SU-DHL-6 (cell line): ENCODE data around the gene PLCH1.
"Not testable (repeated sequence)": the region's sequence is repeated elsewhere in the genome, so short reads cannot be mapped to it uniquely, and the experiment has no call there.

ENCODE experiments used
- H2AFZ ChIP-seq: fragments of 200-600 bp; sonication (generic); 2 replicates; pipeline ENCODE4 v1.6.1; 2014; ENCODE audit warnings: low read depth, mild to moderate bottlenecking, moderate library complexity, mixed read lengths, antibody characterized with exemption, low read length; ENCODE audit not compliant: severe bottlenecking
- H3F3A ChIP-seq: fragments of 200-600 bp; shearing (Covaris generic); 2 replicates; pipeline ENCODE4 v1.6.0; 2016; ENCODE audit warnings: antibody characterized with exemption, mild to moderate bottlenecking; ENCODE audit not compliant: insufficient read depth
- H3K27ac ChIP-seq: fragments of 200-600 bp; sonication (generic); 2 replicates; pipeline ENCODE4 v1.5.1; 2016; ENCODE audit warnings: low read depth, mild to moderate bottlenecking, low read length, moderate library complexity, mixed read lengths
- H3K27me3 ChIP-seq: fragments of 200-600 bp; sonication (generic), shearing (Covaris generic); 2 replicates; pipeline ENCODE4 v1.6.0; 2014; ENCODE audit warnings: mild to moderate bottlenecking, low read length
- H3K36me3 ChIP-seq: fragments of 200-600 bp; sonication (generic); 2 replicates; pipeline ENCODE4 v1.6.1; 2014; ENCODE audit warnings: mild to moderate bottlenecking, low read length, mixed read lengths
- H3K4me2 ChIP-seq: fragments of 300-600, 200-600 bp; shearing (Covaris generic), sonication (generic); 2 replicates; pipeline ENCODE4 v1.6.0; 2014; ENCODE audit warnings: low read length, low read depth, mild to moderate bottlenecking; ENCODE audit not compliant: poor library complexity, severe bottlenecking
- H3K4me3 ChIP-seq: fragments of 200-600 bp; sonication (generic); 2 replicates; pipeline ENCODE4 v1.5.1; 2014; ENCODE audit warnings: antibody characterized with exemption, low read length, mild to moderate bottlenecking, mixed read lengths; ENCODE audit not compliant: insufficient read depth, poor library complexity, severe bottlenecking
- H3K79me2 ChIP-seq: fragments of 200-600 bp; sonication (generic); 2 replicates; pipeline ENCODE4 v1.6.1; 2014; ENCODE audit warnings: mild to moderate bottlenecking, low read length, moderate library complexity; ENCODE audit not compliant: insufficient read depth
- H3K9ac ChIP-seq: fragments of 200-600 bp; sonication (generic); 2 replicates; pipeline ENCODE4 v1.7.0; 2014; ENCODE audit warnings: mild to moderate bottlenecking, low read length
- H3K9me2 ChIP-seq: fragments of 200-600 bp; sonication (generic); replicated peaks from 2 replicates; pipeline ENCODE4 v1.6.1; 2014; ENCODE audit warnings: low read length; ENCODE audit not compliant: insufficient read depth
- H3K9me3 ChIP-seq: fragments of 200-600 bp; sonication (generic); 2 replicates; pipeline ENCODE4 v1.6.1; 2014; ENCODE audit warnings: low read length, mixed read lengths; ENCODE audit not compliant: insufficient read depth
- H4K20me1 ChIP-seq: fragments of 200-600 bp; sonication (generic); 2 replicates; pipeline ENCODE4 v1.6.1; 2014; ENCODE audit warnings: low read depth, mild to moderate bottlenecking, antibody characterized with exemption, low read length, moderate library complexity, mixed read lengths
- EZH2phosphoT487 ChIP-seq: fragments of 200-600 bp; sonication (generic), shearing (Covaris generic); conservative IDR thresholded peaks from 2 replicates; pipeline ENCODE4 v1.6.1; 2018; ENCODE audit warnings: mild to moderate bottlenecking, antibody characterized with exemption, low read length, moderate library complexity, mixed read lengths
- TF ChIP-seq, protein P1 (sequence below): fragments of 200-600 bp; sonication (generic); IDR thresholded peaks from one replicate; pipeline ENCODE4 v1.5.1; 2017; ENCODE audit warnings: antibody characterized with exemption, mild to moderate bottlenecking, low read length, moderate library complexity; ENCODE audit not compliant: insufficient read depth, poor library complexity, severe bottlenecking

PLCH1 gene

DNA sequence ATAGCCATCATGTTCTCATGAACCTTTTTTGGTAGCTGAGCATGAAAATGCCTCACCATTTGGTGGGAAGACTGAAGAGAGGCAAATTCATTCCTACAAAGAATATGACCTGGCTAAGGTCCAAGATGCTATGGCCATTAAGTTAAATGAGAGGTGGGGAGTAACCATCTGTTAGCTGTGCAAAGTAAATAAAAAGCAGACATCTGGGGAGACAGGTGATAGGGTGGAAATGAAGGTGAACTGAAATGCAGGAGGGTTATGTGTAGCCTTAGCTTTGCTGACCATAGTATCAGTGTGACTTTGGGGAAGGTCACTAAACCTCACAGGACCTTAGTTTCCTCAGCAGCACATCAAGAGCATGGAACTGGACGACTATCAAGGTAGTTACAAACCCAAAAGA is 340.4 kb downstream of the PLCH1 start:
- no peaks in the 10 kb centered on the region for H3K79me2 ChIP-seq
- H3K36me3 ChIP-seq = no peaks in the 10 kb centered on the region
- H3K9me3 ChIP-seq = no peaks in the 10 kb centered on the region
- no peak overlapping the region for H3K4me3 ChIP-seq
- H3K4me2 ChIP-seq = no peak overlapping the region
- no peaks in the 10 kb centered on the region for H3K27me3 ChIP-seq
- H3F3A ChIP-seq = no peaks in the 10 kb centered on the region
- TF ChIP-seq EZH2phosphoT487 = no peak
- TF ChIP-seq, protein P1, sequence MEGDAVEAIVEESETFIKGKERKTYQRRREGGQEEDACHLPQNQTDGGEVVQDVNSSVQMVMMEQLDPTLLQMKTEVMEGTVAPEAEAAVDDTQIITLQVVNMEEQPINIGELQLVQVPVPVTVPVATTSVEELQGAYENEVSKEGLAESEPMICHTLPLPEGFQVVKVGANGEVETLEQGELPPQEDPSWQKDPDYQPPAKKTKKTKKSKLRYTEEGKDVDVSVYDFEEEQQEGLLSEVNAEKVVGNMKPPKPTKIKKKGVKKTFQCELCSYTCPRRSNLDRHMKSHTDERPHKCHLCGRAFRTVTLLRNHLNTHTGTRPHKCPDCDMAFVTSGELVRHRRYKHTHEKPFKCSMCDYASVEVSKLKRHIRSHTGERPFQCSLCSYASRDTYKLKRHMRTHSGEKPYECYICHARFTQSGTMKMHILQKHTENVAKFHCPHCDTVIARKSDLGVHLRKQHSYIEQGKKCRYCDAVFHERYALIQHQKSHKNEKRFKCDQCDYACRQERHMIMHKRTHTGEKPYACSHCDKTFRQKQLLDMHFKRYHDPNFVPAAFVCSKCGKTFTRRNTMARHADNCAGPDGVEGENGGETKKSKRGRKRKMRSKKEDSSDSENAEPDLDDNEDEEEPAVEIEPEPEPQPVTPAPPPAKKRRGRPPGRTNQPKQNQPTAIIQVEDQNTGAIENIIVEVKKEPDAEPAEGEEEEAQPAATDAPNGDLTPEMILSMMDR = no peak
- no peak overlapping the region for H3K27ac ChIP-seq
- no peaks in the 10 kb centered on the region for H4K20me1 ChIP-seq
- no peak overlapping the region for H3K9ac ChIP-seq
- no peak overlapping the region for H2AFZ ChIP-seq
- no peaks in the 10 kb centered on the region for H3K9me2 ChIP-seq

DNA sequence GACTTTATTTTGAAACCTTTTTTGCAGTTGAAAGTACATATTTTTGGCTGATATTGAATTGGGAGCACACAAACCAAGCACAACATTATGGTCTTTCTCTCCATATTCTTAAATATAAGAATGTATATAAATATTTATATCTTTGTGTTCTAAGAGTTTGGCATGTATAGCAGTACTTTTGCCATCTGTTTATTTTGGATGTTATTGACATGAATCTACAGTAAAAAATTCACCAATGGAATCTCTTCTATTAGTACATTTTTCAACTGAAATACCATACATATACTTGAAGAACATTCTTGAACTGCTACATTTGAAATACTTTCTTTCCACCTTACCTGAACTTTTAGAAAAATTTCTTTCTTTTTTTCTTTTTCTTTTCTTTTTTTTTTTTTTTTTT is 342.2 kb downstream of the PLCH1 start:
- Histone ChIP-seq H3K27ac (no peak overlapping the region), H3F3A (no peaks in the 10 kb centered on the region), H3K36me3 (no peaks in the 10 kb centered on the region), H4K20me1 (no peaks in the 10 kb centered on the region), H3K9me2 (no peaks in the 10 kb centered on the region), H3K79me2 (no peaks in the 10 kb centered on the region), H3K27me3 (no peaks in the 10 kb centered on the region), H3K9me3 (no peaks in the 10 kb centered on the region), H3K9ac (no peak overlapping the region), H2AFZ (no peak overlapping the region), H3K4me3 (no peak overlapping the region), H3K4me2 (no peak overlapping the region)
- TF ChIP-seq EZH2phosphoT487 = no peak
- TF ChIP-seq, protein P1 = no peak

DNA sequence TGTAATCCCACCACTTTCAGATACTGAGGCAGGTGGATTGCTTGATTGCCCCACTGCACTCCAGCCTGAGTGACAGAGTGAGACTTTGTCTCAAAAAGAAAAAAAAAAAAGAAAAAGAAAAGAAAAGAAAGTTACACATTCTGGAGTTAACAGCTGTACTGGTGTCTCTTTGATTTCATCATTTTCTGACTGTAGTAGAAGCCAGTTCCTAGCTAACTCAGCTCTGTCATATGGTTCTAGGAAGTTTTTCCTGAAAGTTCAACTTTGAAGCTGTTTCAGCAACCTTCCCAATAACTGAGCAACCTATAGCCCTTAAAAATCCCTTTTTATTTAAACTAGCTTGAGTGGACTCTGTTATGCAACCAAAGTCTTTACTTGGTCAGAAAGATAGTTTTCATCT is 346.8 kb downstream of the PLCH1 start:
- Histone ChIP-seq H3F3A (no peaks in the 10 kb centered on the region), H3K27me3 (no peaks in the 10 kb centered on the region), H3K9me2 (no peaks in the 10 kb centered on the region), H3K27ac (no peak overlapping the region), H2AFZ (no peak overlapping the region), H3K79me2 (no peaks in the 10 kb centered on the region), H3K9me3 (no peaks in the 10 kb centered on the region), H3K9ac (no peak overlapping the region), H3K4me2 (no peak overlapping the region), H3K4me3 (no peak overlapping the region), H4K20me1 (no peaks in the 10 kb centered on the region), H3K36me3 (no peaks in the 10 kb centered on the region)
- TF ChIP-seq, protein P1 = no peak
- TF ChIP-seq EZH2phosphoT487 = no peak

DNA sequence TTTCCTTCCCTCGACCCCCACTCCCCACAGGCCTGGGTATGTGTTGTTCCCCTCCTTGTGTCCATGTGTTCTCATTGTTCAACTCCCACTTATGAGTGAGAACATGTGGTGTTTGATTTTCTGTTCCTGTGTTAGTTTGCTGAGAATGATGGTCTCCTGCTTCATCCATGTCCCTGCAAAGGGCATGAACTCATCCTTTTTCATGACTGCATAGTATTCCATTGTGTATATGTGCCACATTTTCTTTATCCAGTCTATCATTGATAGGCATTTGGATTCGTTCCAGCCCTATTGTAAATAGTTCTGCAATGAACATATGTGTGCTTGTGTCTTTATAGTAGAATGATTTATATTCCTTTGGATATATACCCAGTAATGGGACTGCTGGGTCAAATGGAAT is 350.0 kb downstream of the PLCH1 start:
- not testable (repeated sequence) for H3K9ac ChIP-seq, H3K4me2 ChIP-seq, H3K36me3 ChIP-seq, H3K9me2 ChIP-seq, H4K20me1 ChIP-seq, H3K9me3 ChIP-seq, H2AFZ ChIP-seq, H3F3A ChIP-seq, H3K4me3 ChIP-seq, H3K27ac ChIP-seq, H3K27me3 ChIP-seq, H3K79me2 ChIP-seq
